NCI-H187 treated with DMSO at 0.1 percent for 48 hours (cell line): ENCODE data around the gene FAIM2.

Source experiments
- DNase-seq: peaks from one replicate; lab custom pipeline; 2025; lab: John Stamatoyannopoulos, UW

FAIM2 gene

GRCh38 chr12:49824416-49824815 lies 79.3 kb downstream of the FAIM2 start:
- no peak for DNase-seq

- no peak for DNase-seq
Observed at GRCh38 chr12:49823951-49824350, 79.7 kb downstream of the FAIM2 start.

GRCh38 chr12:49823350-49823749 lies 80.3 kb downstream of the FAIM2 start:
- no peak for DNase-seq

GRCh38 chr12:49821373-49822287 lies 82.1 kb downstream of the FAIM2 start:
- no peak for DNase-seq

- DNase-seq, result no peak
Observed at GRCh38 chr12:49819786-49820185, 83.9 kb downstream of the FAIM2 start.

GRCh38 chr12:49818241-49818895 lies 85.3 kb downstream of the FAIM2 start:
- no peak for DNase-seq
